ENCODE data around the gene CFHR5.

The CFHR5 gene

GRCh38 chr1:197001828-197002227 is 24.5 kb downstream of the CFHR5 start:
- in situ Hi-C loops (cut with MboI; ENCODE audit: low pct_unique_long_range_greater_than_20kb, low sequenced_read_pairs, unreplicated experiment), result no loop called here
- TF ChIP-seq CTCF (IDR thresholded peaks at IDR 0.05; ENCODE audit: extremely low read depth, insufficient read depth, missing control alignments), result no peak
- DNase-seq (ENCODE audit: low spot score), result no peak

GRCh38 chr1:197003132-197003531 is 25.8 kb downstream of the CFHR5 start:
- in situ Hi-C loops (cut with MboI; ENCODE audit: low pct_unique_long_range_greater_than_20kb, low sequenced_read_pairs, unreplicated experiment), result no loop called here
- no peak for DNase-seq (ENCODE audit: low spot score)
- TF ChIP-seq CTCF (IDR thresholded peaks at IDR 0.05; ENCODE audit: extremely low read depth, insufficient read depth, missing control alignments), result no peak

GRCh38 chr1:197008861-197009260 is 31.5 kb downstream of the CFHR5 start:
- DNase-seq (ENCODE audit: low spot score), result no peak
- TF ChIP-seq CTCF (IDR thresholded peaks at IDR 0.05; ENCODE audit: extremely low read depth, insufficient read depth, missing control alignments), result no peak
- in situ Hi-C loops (cut with MboI; ENCODE audit: low pct_unique_long_range_greater_than_20kb, low sequenced_read_pairs, unreplicated experiment), result no loop called here

- no peak for DNase-seq (ENCODE audit: low spot score)
- in situ Hi-C loops (cut with MboI; ENCODE audit: low pct_unique_long_range_greater_than_20kb, low sequenced_read_pairs, unreplicated experiment), result no loop called here
- TF ChIP-seq CTCF (IDR thresholded peaks at IDR 0.05; ENCODE audit: extremely low read depth, insufficient read depth, missing control alignments), result no peak
Measured at GRCh38 chr1:197011614-197012013, 34.3 kb downstream of the CFHR5 start.

- no peak for TF ChIP-seq CTCF (IDR thresholded peaks at IDR 0.05; ENCODE audit: extremely low read depth, insufficient read depth, missing control alignments)
- in situ Hi-C loops (cut with MboI; ENCODE audit: low pct_unique_long_range_greater_than_20kb, low sequenced_read_pairs, unreplicated experiment), result no loop called here
- no peak for DNase-seq (ENCODE audit: low spot score)
Measured at GRCh38 chr1:197013234-197013633, 35.9 kb downstream of the CFHR5 start.

- TF ChIP-seq CTCF (IDR thresholded peaks at IDR 0.05; ENCODE audit: extremely low read depth, insufficient read depth, missing control alignments), result no peak
- in situ Hi-C loops (cut with MboI; ENCODE audit: low pct_unique_long_range_greater_than_20kb, low sequenced_read_pairs, unreplicated experiment), result no loop called here
- DNase-seq (ENCODE audit: low spot score), result no peak
Measured at GRCh38 chr1:197016751-197017150, 39.4 kb downstream of the CFHR5 start.

GRCh38 chr1:197017558-197018146 is 40.3 kb downstream of the CFHR5 start:
- no peak for TF ChIP-seq CTCF (IDR thresholded peaks at IDR 0.05; ENCODE audit: extremely low read depth, insufficient read depth, missing control alignments)
- in situ Hi-C loops (cut with MboI; ENCODE audit: low pct_unique_long_range_greater_than_20kb, low sequenced_read_pairs, unreplicated experiment), result no loop called here
- DNase-seq (ENCODE audit: low spot score), result no peak
